HEK293T (cell line): ENCODE measurements around the gene CTAG1B.

Experiments
- ARNT ChIP-seq: fragments of 450-650 bp; IDR thresholded peaks from 2 replicates; pipeline ENCODE4 v1.6.1; 2017; ENCODE audit warnings: mild to moderate bottlenecking
- BHLHE40 ChIP-seq: fragments of 450-650 bp; IDR thresholded peaks from 2 replicates; pipeline ENCODE4 v1.6.1; 2016; ENCODE audit warnings: mild to moderate bottlenecking, moderate library complexity, borderline replicate concordance
- FOXA1 ChIP-seq: fragments of 450-650 bp; IDR thresholded peaks from 2 replicates; pipeline ENCODE4 v1.6.1; 2016; ENCODE audit warnings: mild to moderate bottlenecking
- SP1 ChIP-seq: fragments of 450-650 bp; IDR thresholded peaks from 2 replicates; pipeline ENCODE4 v1.6.1; 2017

DNA sequence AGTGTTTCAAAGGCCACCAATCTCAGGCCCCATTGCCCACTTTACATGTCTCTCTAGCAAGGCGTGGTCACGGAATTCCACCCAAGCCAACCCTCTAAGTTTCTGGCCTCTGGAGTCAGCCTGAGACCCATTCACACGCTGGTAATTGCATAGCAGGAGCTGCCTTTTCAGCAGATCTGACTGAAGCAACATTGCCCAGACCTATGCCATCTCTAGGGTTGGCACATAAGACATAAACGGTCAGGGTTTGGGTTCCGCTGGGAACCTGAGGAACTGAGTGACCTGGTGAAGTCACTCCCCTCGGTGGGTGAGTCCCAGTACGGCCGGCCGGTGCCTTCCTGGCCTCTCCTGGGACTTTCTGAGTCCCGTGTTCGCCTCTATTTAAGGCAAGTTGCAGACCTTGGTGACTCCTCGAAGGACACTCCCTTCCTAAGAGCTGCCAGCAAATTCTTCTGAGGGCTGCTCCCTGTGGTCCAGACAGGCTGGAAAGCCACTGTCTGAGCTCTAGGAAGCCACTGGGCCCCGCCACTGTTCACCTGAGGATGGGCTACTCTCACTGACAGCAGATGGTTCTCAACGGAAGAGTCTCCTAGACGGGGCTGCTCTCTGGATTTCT is 18.2 kb downstream of the CTAG1B start:
- no peak for TF ChIP-seq ARNT
- TF ChIP-seq SP1: no peak
- TF ChIP-seq FOXA1: no peak
- no peak for TF ChIP-seq BHLHE40
